ENCODE data around the gene TCF7L2. TPM values are rescaled to one million over a fixed set of nuclear protein-coding genes. Genes with fewer than 3 reads are reported as not detected.

Gene TCF7L2
- total RNA-seq, 1 donor from 2014 or later, result 8.2 TPM

DNA sequence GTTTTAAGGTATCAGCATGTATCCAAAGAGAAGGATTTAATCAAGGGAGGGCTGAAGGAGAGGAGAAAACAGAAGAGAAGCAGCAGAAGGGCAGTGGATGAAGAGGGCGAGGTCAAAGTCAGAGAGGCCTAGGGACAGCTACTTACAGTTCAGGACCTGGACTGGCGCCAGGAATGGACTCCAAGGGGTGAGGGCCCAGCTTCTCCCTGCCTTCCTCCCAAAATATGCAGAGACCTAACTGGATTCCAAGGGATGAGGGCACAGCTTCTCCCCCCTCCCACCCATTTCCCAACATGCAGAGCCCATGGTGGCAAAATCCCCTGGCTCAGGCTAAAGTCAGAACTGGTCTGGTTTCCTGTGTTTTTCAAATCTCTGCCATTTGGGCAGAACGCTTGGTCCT, 3.4 kb upstream of the TCF7L2 start:
- Histone ChIP-seq H3K36me3 (no peaks in the 10 kb centered on the region), H3K27me3 (no peaks in the 10 kb centered on the region), H3K4me3 (no peak overlapping the region), H3K9me3 (no peaks in the 10 kb centered on the region), H3K4me1 (peaks cover 0 to 17% of the 10 kb centered on the region in 2 donors), H3K27ac (peak overlapping the region; percentile 17 to 51)
- intact Hi-C loops (cut with DNase I), result no loop called here
- TF ChIP-seq, protein P1, sequence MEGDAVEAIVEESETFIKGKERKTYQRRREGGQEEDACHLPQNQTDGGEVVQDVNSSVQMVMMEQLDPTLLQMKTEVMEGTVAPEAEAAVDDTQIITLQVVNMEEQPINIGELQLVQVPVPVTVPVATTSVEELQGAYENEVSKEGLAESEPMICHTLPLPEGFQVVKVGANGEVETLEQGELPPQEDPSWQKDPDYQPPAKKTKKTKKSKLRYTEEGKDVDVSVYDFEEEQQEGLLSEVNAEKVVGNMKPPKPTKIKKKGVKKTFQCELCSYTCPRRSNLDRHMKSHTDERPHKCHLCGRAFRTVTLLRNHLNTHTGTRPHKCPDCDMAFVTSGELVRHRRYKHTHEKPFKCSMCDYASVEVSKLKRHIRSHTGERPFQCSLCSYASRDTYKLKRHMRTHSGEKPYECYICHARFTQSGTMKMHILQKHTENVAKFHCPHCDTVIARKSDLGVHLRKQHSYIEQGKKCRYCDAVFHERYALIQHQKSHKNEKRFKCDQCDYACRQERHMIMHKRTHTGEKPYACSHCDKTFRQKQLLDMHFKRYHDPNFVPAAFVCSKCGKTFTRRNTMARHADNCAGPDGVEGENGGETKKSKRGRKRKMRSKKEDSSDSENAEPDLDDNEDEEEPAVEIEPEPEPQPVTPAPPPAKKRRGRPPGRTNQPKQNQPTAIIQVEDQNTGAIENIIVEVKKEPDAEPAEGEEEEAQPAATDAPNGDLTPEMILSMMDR (IDR thresholded peaks at IDR 0.05), result no peak
- no peak for DNase-seq (ENCODE audit: low spot score in 2 of 2)

DNA sequence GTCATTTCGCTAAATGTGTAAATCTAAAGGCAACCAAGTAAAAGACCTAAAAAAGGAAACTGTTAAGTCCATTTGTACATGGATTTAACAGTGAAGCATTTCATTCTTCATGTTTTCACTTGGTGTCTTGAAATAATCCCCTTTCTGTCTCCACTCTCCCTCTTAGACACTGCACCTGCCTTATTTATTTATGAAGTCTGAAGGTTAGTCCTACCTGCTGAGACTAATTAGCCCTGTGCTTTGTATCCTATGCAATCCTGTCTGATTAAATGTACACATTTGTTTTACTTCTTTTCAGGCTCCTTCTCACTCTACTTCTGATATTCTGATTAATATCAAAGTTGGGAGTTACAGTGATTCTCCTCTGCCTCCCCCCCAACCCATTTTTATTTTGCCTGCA, 1.9 kb upstream of the TCF7L2 start:
- TF ChIP-seq, protein P1 (IDR thresholded peaks at IDR 0.05), result no peak
- no peaks in the 10 kb centered on the region for H3K27me3 ChIP-seq
- H3K4me3 ChIP-seq, result no peak overlapping the region
- H3K4me1 ChIP-seq, result peaks cover 0 to 17% of the 10 kb centered on the region in 2 donors
- DNase-seq (ENCODE audit: low spot score in 2 of 2), result no peak
- intact Hi-C loops (cut with DNase I), result no loop called here
- H3K36me3 ChIP-seq, result no peaks in the 10 kb centered on the region
- H3K9me3 ChIP-seq, result no peaks in the 10 kb centered on the region
- peak overlapping the region; percentile 69 to 90 for H3K27ac ChIP-seq

DNA sequence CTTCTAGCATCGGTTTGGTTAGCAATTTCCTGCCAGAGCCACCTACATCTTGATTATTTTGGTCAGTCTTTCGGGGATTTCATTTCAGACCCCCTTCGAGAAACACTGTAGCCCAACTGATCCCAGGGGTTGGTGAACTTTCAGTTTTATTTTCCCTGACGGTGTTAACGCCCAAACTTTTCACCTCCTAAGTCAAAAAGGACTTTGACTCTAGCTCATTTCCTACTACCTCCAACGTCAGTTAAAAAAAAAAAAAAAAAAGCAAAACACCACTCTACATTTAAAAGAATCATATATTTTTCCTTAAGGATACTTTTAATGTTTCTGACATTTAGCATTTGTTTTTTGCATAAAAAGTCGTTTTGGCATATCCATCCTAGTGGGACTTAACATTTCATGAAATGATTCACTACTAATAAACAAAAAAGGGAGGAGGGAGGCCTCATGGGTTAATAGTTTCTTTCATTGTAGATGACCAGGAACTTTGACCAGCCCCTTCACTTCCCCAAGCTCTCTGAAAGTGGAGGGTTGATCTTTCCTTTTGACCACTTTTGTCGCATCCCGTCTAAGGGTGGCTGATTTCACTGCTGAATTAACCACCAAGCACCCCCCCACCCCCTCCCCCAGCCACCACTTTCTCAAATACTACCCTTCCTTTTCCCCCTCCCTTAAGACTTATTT, 764 bp upstream of the TCF7L2 start:
- intact Hi-C loops (cut with DNase I), result no loop called here
- no peaks in the 10 kb centered on the region for H3K36me3 ChIP-seq
- H3K27me3 ChIP-seq, result no peaks in the 10 kb centered on the region
- H3K9me3 ChIP-seq, result no peaks in the 10 kb centered on the region
- TF ChIP-seq, protein P1 (IDR thresholded peaks at IDR 0.05), result no peak
- H3K27ac ChIP-seq, result peak overlapping the region; percentile 69 to 90
- H3K4me1 ChIP-seq, result peaks cover 0 to 24% of the 10 kb centered on the region in 2 donors
- no peak for DNase-seq (ENCODE audit: low spot score in 2 of 2)
- peak overlapping the region; percentile 81 to 83 for H3K4me3 ChIP-seq

DNA sequence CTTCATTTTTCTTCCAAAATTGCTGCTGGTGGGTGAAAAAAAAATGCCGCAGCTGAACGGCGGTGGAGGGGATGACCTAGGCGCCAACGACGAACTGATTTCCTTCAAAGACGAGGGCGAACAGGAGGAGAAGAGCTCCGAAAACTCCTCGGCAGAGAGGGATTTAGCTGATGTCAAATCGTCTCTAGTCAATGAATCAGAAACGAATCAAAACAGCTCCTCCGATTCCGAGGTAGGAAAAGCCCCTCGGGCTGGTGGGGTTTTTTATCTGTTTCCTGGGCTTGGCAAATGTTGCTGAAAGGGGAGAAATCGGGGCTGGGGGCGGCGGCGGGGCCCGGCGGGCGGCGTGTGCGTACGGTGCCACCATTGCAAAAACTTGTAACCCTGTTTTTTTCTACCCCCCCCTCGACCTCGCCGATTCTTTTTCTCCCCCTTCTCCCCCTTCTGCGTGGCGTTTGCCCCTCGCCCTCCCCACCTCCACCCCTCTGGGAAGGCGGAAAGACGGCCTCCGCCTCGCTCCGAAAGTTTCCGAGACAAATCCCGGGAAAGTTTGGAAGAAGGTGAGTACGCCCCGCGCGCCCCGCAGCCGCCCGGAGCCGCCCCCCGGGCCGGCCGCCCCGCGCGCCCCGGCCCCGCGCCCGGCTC, 789 bp downstream of the TCF7L2 start:
- no peaks in the 10 kb centered on the region for H3K36me3 ChIP-seq
- no peak for DNase-seq (ENCODE audit: low spot score in 2 of 2)
- TF ChIP-seq, protein P1 (IDR thresholded peaks at IDR 0.05), result no peak
- H3K4me3 ChIP-seq, result peak overlapping the region; percentile 81 to 83
- intact Hi-C loops (cut with DNase I), result loop anchor here (1.0 to 10.0 kb wide), 7 partner anchors 51 to 434 kb away; no protein-coding TSS in a partner anchor
- H3K9me3 ChIP-seq, result no peaks in the 10 kb centered on the region
- H3K27me3 ChIP-seq, result no peaks in the 10 kb centered on the region
- H3K27ac ChIP-seq, result peak overlapping the region; percentile 90 to 92
- peaks cover 0 to 27% of the 10 kb centered on the region in 2 donors for H3K4me1 ChIP-seq

DNA sequence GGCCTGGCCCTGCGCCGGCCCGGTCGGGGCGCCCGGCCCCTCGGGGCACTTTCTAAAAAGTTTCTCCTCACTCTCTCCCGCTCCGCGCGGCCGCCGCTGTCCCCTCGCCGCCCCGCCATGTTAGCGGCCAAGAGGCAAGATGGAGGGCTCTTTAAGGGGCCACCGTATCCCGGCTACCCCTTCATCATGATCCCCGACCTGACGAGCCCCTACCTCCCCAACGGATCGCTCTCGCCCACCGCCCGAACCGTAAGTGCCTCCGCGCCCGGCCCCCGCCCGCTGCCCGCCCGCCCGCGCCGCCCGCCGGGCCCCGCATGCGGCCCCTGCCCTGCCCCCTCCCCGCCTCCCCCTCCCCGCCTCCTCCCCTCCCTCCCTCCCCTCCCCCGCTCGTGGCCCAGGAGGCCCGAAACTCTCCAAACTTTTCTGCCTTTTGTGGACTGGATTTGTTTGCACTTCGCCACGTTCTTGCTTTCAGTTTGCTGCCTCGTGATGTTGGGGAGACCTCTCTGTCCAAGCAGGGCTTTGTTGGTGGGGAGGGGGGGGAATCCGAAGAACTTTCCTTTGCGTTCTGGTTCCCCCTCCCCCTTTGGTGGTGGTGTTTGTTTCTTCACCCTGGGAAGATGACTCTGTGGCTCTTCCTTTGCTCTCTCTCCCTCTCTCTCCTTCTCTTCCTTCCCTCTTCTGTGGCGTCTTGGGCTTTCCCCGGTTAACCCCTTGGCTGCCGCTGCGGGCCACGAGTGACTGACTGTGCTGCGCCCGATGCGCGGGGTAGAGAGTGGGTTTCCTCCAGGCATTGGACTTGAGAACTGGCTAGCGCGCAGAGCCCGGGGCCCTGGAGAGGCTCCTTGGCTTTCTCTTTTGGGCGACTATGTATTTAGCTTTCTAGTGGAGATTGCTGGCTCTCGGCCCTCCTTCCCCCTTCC, 1.6 kb downstream of the TCF7L2 start:
- peak overlapping the region; percentile 90 to 92 for H3K27ac ChIP-seq
- no peaks in the 10 kb centered on the region for H3K27me3 ChIP-seq
- TF ChIP-seq, protein P1 (IDR thresholded peaks at IDR 0.05), result no peak
- peak in 1 of 2 donors; percentile 81 for DNase-seq (ENCODE audit: low spot score in 2 of 2)
- H3K9me3 ChIP-seq, result no peaks in the 10 kb centered on the region
- intact Hi-C loops (cut with DNase I), result loop anchor here (2.0 to 10.0 kb wide), 7 partner anchors 51 to 433 kb away; no protein-coding TSS in a partner anchor
- H3K4me3 ChIP-seq, result peak overlapping the region; percentile 81 to 83
- peaks cover 0 to 23% of the 10 kb centered on the region in 2 donors for H3K4me1 ChIP-seq
- no peaks in the 10 kb centered on the region for H3K36me3 ChIP-seq
